PFSK-1 (cell line): Measurements from ENCODE around the gene SLC2A4.

Experiments
- FOXP2 ChIP-seq: optimal IDR thresholded peaks from 2 replicates; pipeline ENCODE3; 2011; ENCODE audit warnings: borderline replicate concordance, control low read depth, inconsistent platforms; ENCODE audit not compliant: insufficient read depth; ENCODE audit errors: extremely low read length, extremely low read depth
- POLR2AphosphoS5 ChIP-seq: IDR thresholded peaks from 2 replicates; pipeline ENCODE4 v1.6.1; 2012; ENCODE audit warnings: low read depth, mild to moderate bottlenecking, control low read depth, low read length, moderate library complexity
- REST ChIP-seq, 2 experiments: IDR thresholded peaks; 2 replicates each; pipeline versions ENCODE4 v1.6.1 to v1.8.0; 2011 to 2012; ENCODE audit warnings: low read depth in 2 of 2, low read length in 2 of 2, control low read depth in 1 of 2, inconsistent platforms in 1 of 2, mild to moderate bottlenecking in 1 of 2, moderate library complexity in 1 of 2; ENCODE audit not compliant: insufficient read depth in 1 of 2
- SIN3A ChIP-seq: IDR thresholded peaks from 2 replicates; pipeline ENCODE4 v1.6.1; 2012; ENCODE audit warnings: mild to moderate bottlenecking, low read length, moderate library complexity, borderline replicate concordance; ENCODE audit not compliant: insufficient read depth
- TAF1 ChIP-seq: IDR thresholded peaks from 2 replicates; pipeline ENCODE4 v1.6.1; 2012; ENCODE audit warnings: low read length, control low read depth, borderline replicate concordance; ENCODE audit not compliant: insufficient read depth

DNA sequence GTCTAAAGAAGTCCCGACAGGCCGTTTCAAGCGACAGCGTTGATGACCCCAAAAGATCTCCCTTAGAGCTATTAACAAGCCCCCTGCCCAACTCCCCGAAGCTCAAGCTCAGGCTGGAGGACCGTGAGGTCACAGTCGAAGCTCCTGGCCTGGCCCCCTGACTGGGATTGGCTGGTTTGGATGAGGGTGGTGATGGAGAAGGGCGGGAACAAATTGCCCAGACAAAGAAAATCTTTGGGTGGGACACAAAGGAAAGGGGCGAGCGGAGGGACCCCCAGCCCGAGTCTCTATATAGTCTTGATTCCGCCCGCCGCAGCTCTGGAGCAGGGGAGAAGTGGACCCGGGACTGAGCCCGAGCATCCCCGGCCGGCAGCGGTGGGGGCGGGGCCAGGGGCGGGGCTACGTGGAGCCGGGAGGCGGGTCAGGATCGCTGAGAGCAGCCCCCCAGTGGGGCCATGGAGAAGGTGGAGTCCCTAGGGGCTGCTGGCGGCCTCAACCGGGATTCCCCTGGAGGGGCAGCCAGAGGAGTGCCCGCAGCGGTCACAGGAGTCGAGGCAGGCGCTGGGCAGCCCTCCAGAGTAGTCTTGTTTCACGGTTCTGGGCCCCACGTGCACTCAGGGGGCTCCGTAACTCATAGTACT is 48.6 kb downstream of the SLC2A4 start:
- TF ChIP-seq TAF1 (peak; percentile 51; the same call in 1 of the 2 replicates), SIN3A (no peak), POLR2AphosphoS5 (0 out of 2 replicates have a peak, but pooled peaks have one; percentile 49), REST (IDR thresholded peaks at IDR 0.05; ENCODE audit: insufficient read depth in 1 of 2, low read depth in 2 of 2, low read length in 2 of 2) (no peak), FOXP2 (no peak)
